Colon (tissue), 2 donors: Measurements from ENCODE around the gene KCNC4.

Source experiments
- FAIRE-seq: peaks from 2 replicates; lab custom pipeline; 2012; peaks lifted over from hg19 to GRCh38; lab: Jason Lieb, UNC
- donor health status: control.
- donor health status: control.

Gene KCNC4

GRCh38 chr1:110209715-110210603, at the start of gene KCNC4:
Gene KCNC4, plus strand, starts transcription at chr1:110210314. Its CDS starts 1,186 bp downstream, at chr1:110211500.
- no peak for FAIRE-seq

GRCh38 chr1:110160538-110161100, 49.5 kb upstream of the KCNC4 start:
- no peak for FAIRE-seq

DNA sequence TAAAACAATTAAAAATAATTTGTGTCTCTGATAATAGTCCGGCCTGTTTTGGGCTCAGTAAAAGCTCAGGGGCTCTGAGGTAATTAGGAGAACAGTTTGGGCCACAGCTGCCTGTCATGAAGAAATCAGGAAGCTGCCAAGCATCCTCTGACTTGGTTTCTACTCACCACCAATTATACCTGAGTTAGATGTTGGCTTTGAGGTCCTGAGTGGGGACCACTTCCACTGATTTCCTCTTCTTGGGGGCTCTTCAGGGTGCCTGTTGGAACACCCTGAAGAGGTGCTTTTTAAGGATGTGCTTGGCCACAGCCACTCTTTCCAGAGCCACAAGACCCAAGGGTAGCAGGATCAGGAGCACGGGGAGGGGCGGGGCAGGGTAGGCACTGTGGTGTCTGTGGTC, 48.9 kb upstream of the KCNC4 start:
- FAIRE-seq: no peak

DNA sequence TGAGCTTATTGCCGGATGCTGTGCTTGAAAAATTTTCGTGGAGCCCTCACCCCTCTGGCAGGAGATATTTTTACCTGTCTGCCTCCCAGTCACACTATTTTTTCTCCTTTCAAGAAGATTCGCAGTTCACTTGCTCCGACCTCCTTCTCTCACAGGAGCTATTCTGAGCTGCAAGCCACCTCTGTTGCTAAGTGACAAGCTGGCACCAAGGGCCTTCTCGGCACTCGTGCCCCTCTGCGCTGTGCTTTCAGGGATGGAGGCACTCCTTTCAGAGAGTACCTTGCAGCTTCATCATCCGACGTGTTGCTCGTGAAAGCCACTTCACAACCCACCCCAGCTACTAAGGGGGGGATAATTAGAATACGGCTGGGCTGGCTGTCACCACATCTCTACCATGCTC, 48.3 kb upstream of the KCNC4 start:
- no peak for FAIRE-seq

GRCh38 chr1:110163591-110163990, 46.5 kb upstream of the KCNC4 start:
- FAIRE-seq: no peak

GRCh38 chr1:110164725-110165350, 45.3 kb upstream of the KCNC4 start:
- FAIRE-seq: no peak

DNA sequence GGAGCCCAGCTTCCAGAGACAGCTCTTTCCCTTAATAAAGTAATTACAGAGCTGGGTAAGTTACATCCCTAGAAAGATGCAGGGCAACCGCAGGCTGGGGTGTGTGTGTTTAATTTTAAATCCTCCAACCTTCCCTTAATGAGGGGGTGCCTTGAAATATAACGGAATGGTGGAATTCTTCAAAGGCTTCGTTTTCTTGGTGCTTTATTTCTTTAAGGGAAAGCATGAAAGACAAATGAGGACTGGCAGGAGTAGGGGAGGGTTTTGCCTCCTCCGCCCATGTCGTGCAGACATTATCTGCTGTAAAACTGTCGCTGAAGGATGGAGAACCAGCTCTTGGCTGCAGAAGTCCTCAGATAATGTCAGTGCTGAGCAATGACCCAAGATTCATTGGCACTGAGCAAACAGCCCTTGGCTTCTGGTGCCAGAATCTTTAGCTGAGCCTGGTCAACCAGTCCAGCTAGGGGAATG, 44.3 kb upstream of the KCNC4 start:
- no peak for FAIRE-seq

DNA sequence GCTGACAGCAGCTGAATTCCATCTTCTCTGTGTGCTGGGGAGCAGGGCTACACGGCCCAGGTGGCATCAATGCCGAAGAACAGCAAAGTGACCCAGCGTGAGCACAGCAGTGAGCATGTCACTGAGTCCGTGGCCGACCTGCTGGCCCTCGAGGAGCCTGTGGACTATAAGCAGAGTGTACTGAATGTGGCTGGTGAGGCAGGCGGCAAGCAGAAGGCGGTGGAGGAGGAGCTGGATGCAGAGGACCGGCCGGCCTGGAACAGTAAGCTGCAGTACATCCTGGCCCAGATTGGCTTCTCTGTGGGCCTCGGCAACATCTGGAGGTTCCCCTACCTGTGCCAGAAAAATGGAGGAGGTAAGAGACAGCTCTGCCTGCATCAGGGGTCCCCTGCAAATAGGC, 43.3 kb upstream of the KCNC4 start:
- no peak for FAIRE-seq

DNA sequence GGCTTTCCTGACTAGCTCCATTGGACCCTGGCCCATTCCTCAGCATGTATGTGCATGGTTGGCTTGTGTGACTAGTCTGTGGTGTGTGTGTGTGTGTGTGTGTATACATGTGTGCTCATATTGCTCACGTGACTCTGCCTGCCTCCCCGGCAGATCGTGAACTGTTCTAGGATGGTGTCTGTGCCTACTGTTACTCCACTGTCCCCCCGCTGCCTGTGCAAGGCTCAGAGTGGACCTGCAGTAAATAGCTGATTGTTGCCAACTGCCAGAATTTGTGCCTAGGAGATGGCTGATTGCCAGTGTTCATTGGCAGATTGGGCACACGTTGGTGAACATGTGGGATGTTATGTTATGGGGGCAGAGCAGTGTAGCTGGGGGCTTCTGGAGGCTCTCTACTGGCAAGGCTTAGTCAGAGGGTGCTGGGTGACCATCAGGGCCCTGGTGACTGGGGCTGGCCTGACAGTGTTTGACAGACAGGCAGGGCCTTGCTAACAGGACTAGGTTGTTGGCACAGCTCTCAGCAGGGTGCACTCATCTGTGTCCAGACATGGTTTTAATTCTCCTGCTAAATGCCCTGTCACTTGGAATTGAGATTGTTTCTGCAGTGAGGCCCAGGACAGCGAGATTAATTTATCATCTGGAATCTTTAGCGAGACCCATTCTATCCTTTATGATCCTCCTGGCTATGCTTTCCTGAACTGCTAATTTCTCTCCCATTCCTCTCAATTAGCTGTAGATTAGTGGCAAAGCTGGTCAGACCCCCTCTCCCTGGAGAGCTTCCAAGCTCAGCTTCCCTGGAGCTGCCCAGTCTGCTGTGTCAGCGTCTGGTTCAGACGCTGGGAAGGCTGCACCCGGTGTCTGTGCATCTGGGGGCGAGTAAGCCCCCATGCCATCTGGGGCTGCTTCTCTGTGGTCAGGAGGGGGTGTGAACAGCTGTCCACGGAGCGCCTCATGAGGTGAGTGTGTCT, 39.1 kb upstream of the KCNC4 start:
- no peak for FAIRE-seq

GRCh38 chr1:110172001-110172400, 38.1 kb upstream of the KCNC4 start:
- no peak for FAIRE-seq

GRCh38 chr1:110173466-110174105, 36.5 kb upstream of the KCNC4 start:
- no peak for FAIRE-seq

DNA sequence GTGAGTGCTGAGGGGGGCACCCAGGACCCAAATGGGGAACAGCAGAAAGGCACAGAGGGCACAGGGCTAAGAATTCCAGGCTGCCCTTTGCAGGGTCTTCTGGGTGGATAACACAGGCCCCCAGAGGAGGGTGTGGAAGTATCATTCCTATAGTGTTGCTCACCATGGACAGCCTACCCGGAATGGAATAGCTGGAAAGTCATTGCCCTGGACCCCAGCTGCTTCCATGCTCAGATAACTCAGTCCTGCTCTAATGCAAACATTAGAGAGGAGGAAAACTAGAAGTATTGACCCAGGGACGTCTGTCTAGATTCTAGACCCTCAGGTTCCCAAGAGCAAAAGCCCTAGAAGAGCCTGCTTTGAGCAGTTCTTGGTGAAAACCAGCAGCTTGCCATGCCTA, 35.2 kb upstream of the KCNC4 start:
- FAIRE-seq: no peak

GRCh38 chr1:110176299-110176956, 33.7 kb upstream of the KCNC4 start:
- no peak for FAIRE-seq

GRCh38 chr1:110177775-110178174, 32.3 kb upstream of the KCNC4 start:
- FAIRE-seq: no peak

DNA sequence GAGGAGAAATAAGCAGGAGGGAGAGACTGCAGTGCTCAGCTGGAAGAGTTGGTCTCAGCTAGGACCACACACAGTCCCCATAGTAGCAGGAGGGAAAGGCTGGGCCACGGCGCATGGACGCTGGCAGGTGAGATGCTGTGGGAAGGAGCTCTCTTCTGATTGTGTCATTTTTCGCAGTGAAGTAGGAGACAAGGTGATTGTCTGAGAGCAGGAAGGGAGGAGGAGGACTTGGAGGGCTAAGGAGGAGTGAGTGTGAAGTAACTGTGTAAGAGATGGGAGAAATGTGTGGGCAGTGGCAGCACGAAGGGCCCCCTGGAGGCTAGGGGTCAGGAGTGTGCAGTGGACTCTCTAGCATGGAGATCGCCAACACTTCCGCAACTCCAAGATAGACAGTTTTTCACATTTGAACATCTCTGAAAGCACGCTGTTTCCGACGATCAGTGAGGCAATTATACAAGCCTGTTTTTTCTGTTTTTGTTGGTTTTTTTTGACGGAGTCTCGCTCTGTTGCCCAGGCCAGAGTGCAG, 26.4 kb upstream of the KCNC4 start:
- FAIRE-seq: no peak

- FAIRE-seq: no peak
These were observed 25.7 kb upstream of the KCNC4 start for GRCh38 chr1:110184446-110184845.

DNA sequence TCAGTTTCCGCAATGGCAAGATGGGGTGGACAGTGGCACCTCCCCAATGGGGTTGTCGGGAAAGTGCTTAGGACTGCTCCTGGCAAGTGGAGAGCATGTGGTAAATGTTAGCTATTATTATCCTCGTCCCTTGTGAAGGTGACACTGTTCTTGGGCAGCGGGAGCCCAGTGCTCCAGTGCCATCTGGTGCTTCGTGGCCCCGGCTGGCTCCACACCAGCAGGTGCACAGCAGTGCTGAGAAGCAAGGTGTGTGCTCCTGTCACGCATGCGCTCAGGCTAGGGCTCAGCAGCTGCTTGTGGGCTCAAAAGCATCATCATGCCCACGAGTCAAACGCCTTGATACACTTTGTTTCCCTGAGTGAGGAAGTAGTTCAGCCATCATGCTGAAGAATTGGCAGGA, 24.9 kb upstream of the KCNC4 start:
- no peak for FAIRE-seq

DNA sequence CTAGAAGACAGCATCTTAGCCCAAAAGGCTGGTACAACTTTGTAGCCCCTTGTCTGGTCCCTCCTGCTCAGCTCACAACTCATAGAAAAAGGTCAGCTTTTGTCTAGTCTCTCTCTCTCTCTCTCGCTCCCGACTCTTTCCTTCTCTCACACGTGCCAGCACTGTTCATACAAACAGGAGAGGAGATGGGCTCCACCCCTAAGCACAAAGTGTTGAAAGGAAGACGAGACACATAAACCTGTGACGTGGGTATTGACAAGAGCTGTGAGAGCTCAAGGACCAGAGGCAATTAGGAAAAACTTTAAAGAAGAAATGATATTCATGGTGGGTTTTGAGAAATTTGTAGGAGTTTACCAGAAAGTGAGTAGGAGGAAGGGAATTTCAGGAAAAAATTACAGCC, 23.6 kb upstream of the KCNC4 start:
- FAIRE-seq: no peak

GRCh38 chr1:110187139-110187890, 22.8 kb upstream of the KCNC4 start:
- FAIRE-seq: no peak

DNA sequence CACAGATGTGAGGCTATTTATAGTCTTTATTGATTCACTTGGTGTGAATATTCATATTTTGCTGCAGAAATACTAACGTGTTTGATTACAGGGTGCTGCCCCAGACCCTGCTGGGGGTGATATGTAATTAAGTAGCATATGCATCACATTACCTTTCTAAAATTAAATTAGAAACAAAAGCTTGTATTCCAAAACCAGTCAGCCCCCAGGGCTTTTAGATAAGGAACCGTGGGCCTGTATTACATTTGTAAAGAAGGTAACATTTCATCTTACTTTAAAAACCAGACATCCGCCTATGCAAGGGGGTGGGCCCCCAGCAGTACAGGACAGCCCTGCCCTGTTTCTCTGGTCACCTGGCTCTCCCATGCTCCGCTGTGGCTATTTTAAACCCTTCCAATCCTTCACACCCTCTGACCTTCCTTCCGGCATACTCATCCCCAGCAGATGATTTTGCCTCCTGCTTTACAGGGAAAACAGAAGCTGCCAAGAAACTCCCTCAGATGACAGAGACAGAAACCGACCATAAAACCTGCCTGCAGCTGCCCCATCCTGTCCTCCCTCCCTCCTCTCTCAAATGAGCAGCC, 22.0 kb upstream of the KCNC4 start:
- FAIRE-seq: no peak
